Ectodermal cell (in vitro differentiated cells): ENCODE measurements around the gene PPFIBP2.

Source experiments
- H3K27ac ChIP-seq: 2 replicates; pipeline ENCODE4 v1.7.0; 2013; ENCODE audit warnings: mild to moderate bottlenecking, low read depth, low read length; ENCODE audit not compliant: insufficient read depth, poor library complexity, severe bottlenecking
- H3K27me3 ChIP-seq: 2 replicates; pipeline ENCODE4 v1.7.0; 2013; ENCODE audit warnings: mild to moderate bottlenecking, low read length; ENCODE audit not compliant: insufficient read depth, control insufficient read depth, poor library complexity, severe bottlenecking
- H3K36me3 ChIP-seq: one replicate; pipeline ENCODE4 v1.7.0; 2013; ENCODE audit warnings: low read length; ENCODE audit not compliant: control insufficient read depth, insufficient read depth
- H3K4me1 ChIP-seq: one replicate; pipeline ENCODE4 v1.7.0; 2013; ENCODE audit warnings: low read length; ENCODE audit not compliant: control insufficient read depth, insufficient read depth
- H3K4me3 ChIP-seq: 2 replicates; pipeline ENCODE4 v1.7.0; 2013; ENCODE audit warnings: low read depth, low read length, control low read depth; ENCODE audit not compliant: insufficient read depth
- H3K9me3 ChIP-seq: 2 replicates; pipeline ENCODE4 v1.7.0; 2013; ENCODE audit warnings: mild to moderate bottlenecking, low read length, moderate library complexity; ENCODE audit not compliant: control insufficient read depth
- WGBS, 2 experiments: methylation state at CpG; one replicate each; pipeline ENCODE4 v1.1.7; 2013; ENCODE audit warnings: missing lambda C conversion rate in 2 of 2; 5-methylcytosine and 5-hydroxymethylcytosine counted together

Gene PPFIBP2

GRCh38 chr11:7584910-7585309, 71.1 kb downstream of the PPFIBP2 start:
- H3K27ac ChIP-seq = no peak overlapping the region
- WGBS, 2 experiments = 92 to 100% methylated on average over 2 of the region's 2 CpGs
- no peaks in the 10 kb centered on the region for H3K27me3 ChIP-seq
- H3K9me3 ChIP-seq = no peaks in the 10 kb centered on the region
- H3K36me3 ChIP-seq = no peaks in the 10 kb centered on the region
- H3K4me3 ChIP-seq = no peak overlapping the region
- H3K4me1 ChIP-seq = peaks cover 5% of the 10 kb centered on the region

DNA sequence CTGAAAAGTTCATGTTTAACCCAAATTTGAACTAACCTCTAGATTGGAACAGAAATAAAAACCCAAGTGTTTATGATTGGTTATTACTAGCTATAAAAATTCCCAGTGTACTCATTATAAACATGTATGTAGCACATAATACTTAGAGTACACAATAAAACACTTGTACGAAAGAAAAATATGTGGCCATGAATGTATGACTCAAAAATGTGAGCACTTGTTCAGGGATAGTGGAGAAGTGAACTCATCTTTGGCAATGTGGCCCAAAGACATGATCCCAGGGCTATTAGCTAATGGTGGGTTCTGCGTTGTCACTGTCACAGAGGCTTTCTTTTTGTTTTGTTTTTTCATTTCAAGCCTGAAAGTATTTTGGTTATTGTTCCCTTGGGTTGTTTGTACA, 72.0 kb downstream of the PPFIBP2 start:
- 92 to 97% methylated on average over 2 of the region's 2 CpGs for WGBS, 2 experiments
- no peak overlapping the region for H3K27ac ChIP-seq
- H3K27me3 ChIP-seq = no peaks in the 10 kb centered on the region
- no peaks in the 10 kb centered on the region for H3K36me3 ChIP-seq
- no peak overlapping the region for H3K4me3 ChIP-seq
- H3K9me3 ChIP-seq = no peaks in the 10 kb centered on the region
- peaks cover 5% of the 10 kb centered on the region for H3K4me1 ChIP-seq

GRCh38 chr11:7586376-7586775, 72.6 kb downstream of the PPFIBP2 start:
- Histone ChIP-seq H3K27me3 (no peaks in the 10 kb centered on the region), H3K9me3 (no peaks in the 10 kb centered on the region), H3K36me3 (no peaks in the 10 kb centered on the region), H3K4me3 (no peak overlapping the region), H3K4me1 (peaks cover 5% of the 10 kb centered on the region), H3K27ac (no peak overlapping the region)
- 88 to 90% methylated on average over 2 of the region's 2 CpGs for WGBS, 2 experiments

- peaks cover 5% of the 10 kb centered on the region for H3K4me1 ChIP-seq
- H3K27ac ChIP-seq = no peak overlapping the region
- no peaks in the 10 kb centered on the region for H3K36me3 ChIP-seq
- no peak overlapping the region for H3K4me3 ChIP-seq
- H3K9me3 ChIP-seq = no peaks in the 10 kb centered on the region
- H3K27me3 ChIP-seq = no peaks in the 10 kb centered on the region
- 89 to 93% methylated on average over 2 of the region's 2 CpGs for WGBS, 2 experiments
These were observed 73.9 kb downstream of the PPFIBP2 start for GRCh38 chr11:7587712-7588111.

GRCh38 chr11:7589861-7590260, 76.1 kb downstream of the PPFIBP2 start:
- Histone ChIP-seq H3K36me3 (no peaks in the 10 kb centered on the region), H3K4me1 (peaks cover 16% of the 10 kb centered on the region), H3K4me3 (no peak overlapping the region), H3K9me3 (no peaks in the 10 kb centered on the region), H3K27me3 (no peaks in the 10 kb centered on the region), H3K27ac (no peak overlapping the region)
- WGBS, 2 experiments = 80 to 94% methylated on average over 2 of the region's 2 CpGs

- H3K27me3 ChIP-seq = no peaks in the 10 kb centered on the region
- no peak overlapping the region for H3K4me3 ChIP-seq
- H3K4me1 ChIP-seq = peaks cover 23% of the 10 kb centered on the region
- WGBS, 2 experiments = 88 to 96% methylated on average over 2 of the region's 2 CpGs
- H3K36me3 ChIP-seq = no peaks in the 10 kb centered on the region
- no peak overlapping the region for H3K27ac ChIP-seq
- no peaks in the 10 kb centered on the region for H3K9me3 ChIP-seq
These were observed 76.7 kb downstream of the PPFIBP2 start for GRCh38 chr11:7590529-7590928.

DNA sequence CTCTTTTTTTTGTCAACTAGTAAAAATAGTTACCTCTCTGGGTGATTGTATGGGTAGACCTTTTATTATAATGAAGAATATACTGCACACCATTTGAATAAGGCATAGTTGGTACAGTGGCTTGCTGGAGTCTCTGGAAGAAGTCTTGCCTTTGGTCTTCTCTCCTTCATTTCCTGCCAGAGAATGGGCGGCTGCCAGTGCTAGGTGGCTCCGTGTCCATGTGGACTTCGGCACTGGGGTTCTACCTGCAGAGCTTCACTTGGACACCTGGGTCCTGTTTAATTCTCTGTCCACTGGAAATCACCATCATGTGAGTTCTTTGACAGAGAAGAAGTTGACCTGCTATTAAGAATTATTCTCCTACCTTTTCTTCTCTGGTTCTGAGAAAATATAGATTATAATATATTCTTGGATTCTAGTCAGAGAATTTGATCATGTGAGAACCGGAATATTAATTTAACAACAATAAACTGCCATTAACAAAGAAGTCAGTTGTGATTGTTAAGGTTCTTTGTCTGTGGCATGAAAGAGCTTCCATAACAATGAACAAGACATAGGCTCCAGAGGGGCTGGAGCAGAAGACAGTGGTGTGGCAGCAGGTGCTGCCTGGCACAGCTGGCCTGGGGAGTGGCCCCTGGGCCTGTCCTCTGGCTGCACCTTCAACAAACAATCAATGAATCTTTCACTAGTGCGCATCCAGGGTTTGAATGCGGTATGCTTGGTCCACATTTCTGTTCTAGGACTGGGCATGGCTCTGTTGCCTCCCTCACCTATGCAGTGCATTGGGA, 77.5 kb downstream of the PPFIBP2 start:
- WGBS, 2 experiments = 95% methylated on average over 5 of the region's 6 CpGs
- no peaks in the 10 kb centered on the region for H3K27me3 ChIP-seq

DNA sequence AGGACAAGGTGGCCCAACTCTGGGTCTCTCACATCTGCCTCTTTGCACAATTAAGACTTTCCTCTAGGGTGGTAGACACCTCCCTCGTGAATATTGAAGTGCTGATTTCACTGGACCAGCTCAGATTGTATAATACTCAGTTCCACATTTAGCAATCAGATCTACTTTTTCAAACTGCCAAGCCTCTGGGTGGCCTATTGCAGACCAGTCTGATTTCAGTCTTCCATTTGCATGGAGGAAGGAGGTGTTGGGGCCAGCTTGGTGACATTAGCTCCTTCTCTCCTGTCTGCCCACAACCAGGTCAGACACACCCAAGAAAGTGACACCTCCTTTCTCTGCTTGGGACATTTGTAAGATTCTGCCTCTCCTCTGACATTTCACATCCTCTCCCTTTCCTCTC, 78.2 kb downstream of the PPFIBP2 start:
- no peaks in the 10 kb centered on the region for H3K27me3 ChIP-seq
- WGBS, 2 experiments = 95 to 97% methylated on average over 1 of the region's 1 CpG
- no peaks in the 10 kb centered on the region for H3K9me3 ChIP-seq
- H3K27ac ChIP-seq = no peak overlapping the region
- no peaks in the 10 kb centered on the region for H3K36me3 ChIP-seq
- H3K4me3 ChIP-seq = no peak overlapping the region
- peaks cover 27% of the 10 kb centered on the region for H3K4me1 ChIP-seq

More for the DNA sequence above, 77.5 kb downstream of the PPFIBP2 start:
- Histone ChIP-seq H3K9me3 (no peaks in the 10 kb centered on the region), H3K4me3 (no peak overlapping the region), H3K4me1 (peaks cover 29% of the 10 kb centered on the region), H3K36me3 (no peaks in the 10 kb centered on the region), H3K27ac (no peak overlapping the region)

GRCh38 chr11:7592711-7593110, 78.9 kb downstream of the PPFIBP2 start:
- Histone ChIP-seq H3K36me3 (no peaks in the 10 kb centered on the region), H3K4me1 (peaks cover 25% of the 10 kb centered on the region), H3K9me3 (no peaks in the 10 kb centered on the region), H3K27me3 (no peaks in the 10 kb centered on the region), H3K4me3 (no peak overlapping the region), H3K27ac (no peak overlapping the region)
- 85 to 93% methylated on average over 3 of the region's 3 CpGs for WGBS, 2 experiments

- H3K4me1 ChIP-seq = peaks cover 25% of the 10 kb centered on the region
- WGBS, 2 experiments = 79 to 86% methylated on average over 3 of the region's 3 CpGs
- no peak overlapping the region for H3K27ac ChIP-seq
- H3K4me3 ChIP-seq = no peak overlapping the region
- H3K36me3 ChIP-seq = no peaks in the 10 kb centered on the region
- no peaks in the 10 kb centered on the region for H3K9me3 ChIP-seq
- H3K27me3 ChIP-seq = no peaks in the 10 kb centered on the region
These were observed 79.7 kb downstream of the PPFIBP2 start for GRCh38 chr11:7593481-7593880.
